ENCODE measurements around the gene IPO5. TPM values are rescaled to one million over a fixed set of nuclear protein-coding genes. Genes with fewer than 3 reads are reported as not detected.

Gene IPO5
- total RNA-seq, 1 donor from 2014 or later: 113 TPM

GRCh38 chr13:97938706-97939475 is 14.6 kb upstream of the IPO5 start:
- no peak overlapping the region for H3K27ac ChIP-seq (replicated peaks)
- H3K4me3 ChIP-seq: no peak overlapping the region
- intact Hi-C loops (cut with micrococcal nuclease): no loop called here
- H3K4me1 ChIP-seq: peaks cover 10% of the 10 kb centered on the region
- TF ChIP-seq CTCF (IDR thresholded peaks at IDR 0.05; ENCODE audit: borderline replicate concordance): no peak
- no peak for DNase-seq
- no peaks in the 10 kb centered on the region for H3K9me3 ChIP-seq (replicated peaks)
- no peaks in the 10 kb centered on the region for H3K27me3 ChIP-seq (ENCODE audit: low read depth)
- H3K36me3 ChIP-seq: no peaks in the 10 kb centered on the region

DNA sequence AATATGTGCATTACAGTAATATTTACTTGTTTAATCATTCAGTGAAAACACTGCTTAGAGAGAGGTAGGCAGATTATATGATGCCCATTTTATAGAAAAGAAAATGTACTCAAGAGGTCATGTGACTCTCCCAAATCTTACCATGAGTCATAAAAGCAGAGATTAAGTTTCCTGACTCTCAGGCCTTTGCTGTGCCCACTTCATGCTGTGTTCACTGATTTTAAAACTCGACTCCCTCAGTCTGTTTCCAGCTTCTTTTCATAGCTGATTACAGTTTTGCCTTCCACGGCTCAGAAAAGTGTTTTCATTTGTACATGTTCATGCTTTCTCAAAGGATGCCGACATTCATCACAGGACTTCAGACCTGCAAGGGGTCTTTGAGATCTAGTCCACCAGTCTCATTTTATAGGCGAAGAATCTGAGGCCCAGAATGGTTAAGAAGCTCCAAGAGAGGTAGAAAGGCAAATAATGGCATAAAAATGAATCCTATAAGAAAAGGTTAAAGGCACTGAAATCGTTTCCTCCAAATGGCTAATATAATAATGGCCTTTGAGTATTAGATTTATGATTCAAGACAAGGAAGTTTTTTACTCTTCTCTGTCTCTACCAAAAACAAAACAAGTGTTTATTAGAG is 9.0 kb upstream of the IPO5 start:
- H3K9me3 ChIP-seq (replicated peaks): no peaks in the 10 kb centered on the region
- no peak overlapping the region for H3K27ac ChIP-seq (replicated peaks)
- DNase-seq: no peak
- H3K36me3 ChIP-seq: no peaks in the 10 kb centered on the region
- no peak for TF ChIP-seq CTCF (IDR thresholded peaks at IDR 0.05; ENCODE audit: borderline replicate concordance)
- H3K4me1 ChIP-seq: no peaks in the 10 kb centered on the region
- H3K4me3 ChIP-seq: no peak overlapping the region
- intact Hi-C loops (cut with micrococcal nuclease): no loop called here
- no peaks in the 10 kb centered on the region for H3K27me3 ChIP-seq (ENCODE audit: low read depth)

DNA sequence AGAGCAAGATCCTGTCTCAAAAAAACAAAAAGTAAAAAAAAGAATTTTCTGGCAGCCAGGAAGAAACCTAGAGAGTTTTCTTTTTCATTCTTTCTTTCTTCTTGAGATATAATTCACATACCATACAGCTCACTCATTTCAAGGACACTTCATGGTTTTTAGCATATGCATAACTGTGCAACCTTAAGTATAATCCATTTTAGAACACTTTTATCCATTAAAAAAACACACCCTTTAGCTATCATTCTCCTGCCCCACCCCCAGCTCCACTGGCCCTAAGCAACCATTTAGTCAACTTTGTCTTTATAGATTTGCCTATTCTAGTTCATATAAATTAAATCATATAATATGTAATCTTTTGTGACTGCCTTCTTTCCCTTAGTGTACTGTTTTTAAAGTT is 8.1 kb upstream of the IPO5 start:
- no peak for TF ChIP-seq CTCF (IDR thresholded peaks at IDR 0.05; ENCODE audit: borderline replicate concordance)
- intact Hi-C loops (cut with micrococcal nuclease): no loop called here
- DNase-seq: no peak

GRCh38 chr13:97945792-97946419 is 7.6 kb upstream of the IPO5 start:
- no peaks in the 10 kb centered on the region for H3K27me3 ChIP-seq (ENCODE audit: low read depth)
- no peaks in the 10 kb centered on the region for H3K4me1 ChIP-seq
- H3K9me3 ChIP-seq (replicated peaks): no peaks in the 10 kb centered on the region
- no peak for TF ChIP-seq CTCF (IDR thresholded peaks at IDR 0.05; ENCODE audit: borderline replicate concordance)
- no peak for DNase-seq
- H3K27ac ChIP-seq (replicated peaks): no peak overlapping the region
- intact Hi-C loops (cut with micrococcal nuclease): no loop called here
- no peaks in the 10 kb centered on the region for H3K36me3 ChIP-seq
- H3K4me3 ChIP-seq: no peak overlapping the region

More for the DNA sequence above, 8.1 kb upstream of the IPO5 start:
- no peaks in the 10 kb centered on the region for H3K9me3 ChIP-seq (replicated peaks)
- no peaks in the 10 kb centered on the region for H3K36me3 ChIP-seq
- no peaks in the 10 kb centered on the region for H3K4me1 ChIP-seq
- H3K4me3 ChIP-seq: no peak overlapping the region
- no peak overlapping the region for H3K27ac ChIP-seq (replicated peaks)
- H3K27me3 ChIP-seq (ENCODE audit: low read depth): no peaks in the 10 kb centered on the region

- Histone ChIP-seq H3K9me3 (replicated peaks) (no peaks in the 10 kb centered on the region), H3K27me3 (ENCODE audit: low read depth) (no peaks in the 10 kb centered on the region), H3K4me1 (no peaks in the 10 kb centered on the region), H3K36me3 (no peaks in the 10 kb centered on the region), H3K27ac (replicated peaks) (no peak overlapping the region), H3K4me3 (no peak overlapping the region)
- intact Hi-C loops (cut with micrococcal nuclease): no loop called here
- DNase-seq: no peak
- no peak for TF ChIP-seq CTCF (IDR thresholded peaks at IDR 0.05; ENCODE audit: borderline replicate concordance)
Observed at GRCh38 chr13:97946951-97947588, 6.4 kb upstream of the IPO5 start.

Measured in left ventricle myocardium inferior (tissue), 1 donor.